Ureter (tissue), 1 donor: ENCODE data around the gene SLC2A1. TPM values are rescaled to one million over a fixed set of nuclear protein-coding genes. Genes with fewer than 3 reads are reported as not detected.
A peak's percentile ranks its signal among the peaks of the same experiment; 100 is the strongest.
"Not testable (repeated sequence)": the region's sequence is repeated elsewhere in the genome, so short reads cannot be mapped to it uniquely, and the experiment has no call there.

Source experiments
- DNase-seq: peaks from one replicate; pipeline ENCODE4 v3.0.0-alpha.2; 2020; ENCODE audit warnings: low spot score
- total RNA-seq: library from RNA; stranded (reverse); gene quantifications from one replicate; pipeline ENCODE4 v1.2.4, GENCODE V29; 2023
- donor health status: DM: yes; HTN: yes; CAD: no.

SLC2A1 gene
- total RNA-seq, 1 donor from 2014 or later, result 246 TPM

GRCh38 chr1:42929434-42930177, 29.1 kb downstream of the SLC2A1 start:
- no peak for DNase-seq

- DNase-seq, result no peak
Observed at GRCh38 chr1:42928859-42929258, 29.8 kb downstream of the SLC2A1 start.

GRCh38 chr1:42927920-42928505, 30.7 kb downstream of the SLC2A1 start:
- DNase-seq, result no peak

- DNase-seq, result no peak
Observed at GRCh38 chr1:42927274-42927841, 31.3 kb downstream of the SLC2A1 start.

DNA sequence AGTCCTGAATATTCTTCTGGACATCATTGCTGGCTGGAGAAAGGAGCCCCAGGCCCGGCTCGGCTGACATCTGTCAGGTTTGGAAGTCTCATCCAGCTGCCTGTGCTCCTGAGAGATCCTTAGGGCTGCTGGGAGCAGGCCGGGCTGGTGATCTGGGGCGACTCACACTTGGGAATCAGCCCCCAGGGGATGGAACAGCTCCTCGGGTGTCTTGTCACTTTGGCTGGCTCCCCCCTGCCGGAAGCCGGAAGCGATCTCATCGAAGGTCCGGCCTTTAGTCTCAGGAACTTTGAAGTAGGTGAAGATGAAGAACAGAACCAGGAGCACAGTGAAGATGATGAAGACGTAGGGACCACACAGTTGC, 31.8 kb downstream of the SLC2A1 start:
- no peak for DNase-seq

GRCh38 chr1:42926235-42926878, 32.3 kb downstream of the SLC2A1 start:
- no peak for DNase-seq

GRCh38 chr1:42924851-42925760, 33.6 kb downstream of the SLC2A1 start:
- DNase-seq, result no peak

GRCh38 chr1:42924082-42924850, 34.4 kb downstream of the SLC2A1 start:
- DNase-seq, result peak; percentile 97

GRCh38 chr1:42923367-42924081, 35.1 kb downstream of the SLC2A1 start:
- no peak for DNase-seq

- DNase-seq, result no peak
Observed at GRCh38 chr1:42922687-42923366, 35.8 kb downstream of the SLC2A1 start.

- DNase-seq, result no peak
Observed at GRCh38 chr1:42921769-42922168, 36.9 kb downstream of the SLC2A1 start.

- not testable (repeated sequence) for DNase-seq
Observed at GRCh38 chr1:42919651-42920050, 39.0 kb downstream of the SLC2A1 start.

- no peak for DNase-seq
Observed at GRCh38 chr1:42917241-42917495, 41.5 kb downstream of the SLC2A1 start.

- no peak for DNase-seq
Observed at GRCh38 chr1:42915456-42915855, 43.2 kb downstream of the SLC2A1 start.

DNA sequence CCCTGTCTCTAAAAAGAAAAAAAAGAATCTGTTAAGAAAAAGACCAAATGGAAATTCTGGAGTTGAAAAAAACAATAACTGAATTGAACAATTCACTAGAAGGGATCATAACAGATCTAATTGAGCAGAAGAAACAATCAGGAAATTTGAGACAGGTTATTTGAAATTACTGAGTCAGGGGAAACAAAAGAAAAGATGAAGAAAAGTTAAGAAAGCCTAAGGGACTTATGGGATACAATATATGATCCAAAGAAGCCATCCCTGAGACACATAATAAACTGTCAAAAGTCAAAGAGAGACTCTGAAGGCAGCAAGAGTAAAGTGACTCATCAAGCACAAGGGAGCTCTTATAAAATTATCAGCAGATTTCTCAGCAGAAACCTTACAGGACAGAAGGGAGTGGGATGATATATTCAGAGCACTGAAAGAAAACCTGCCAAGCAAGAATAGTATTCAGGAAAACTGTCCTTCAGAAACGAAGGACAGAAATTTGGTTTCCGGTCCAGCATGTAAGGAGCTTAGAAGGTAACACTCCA, 44.5 kb downstream of the SLC2A1 start:
- DNase-seq, result no peak

GRCh38 chr1:42913426-42914091, 45.1 kb downstream of the SLC2A1 start:
- DNase-seq, result peak; percentile 69

- DNase-seq, result no peak
Observed at GRCh38 chr1:42910985-42911384, 47.7 kb downstream of the SLC2A1 start.

DNA sequence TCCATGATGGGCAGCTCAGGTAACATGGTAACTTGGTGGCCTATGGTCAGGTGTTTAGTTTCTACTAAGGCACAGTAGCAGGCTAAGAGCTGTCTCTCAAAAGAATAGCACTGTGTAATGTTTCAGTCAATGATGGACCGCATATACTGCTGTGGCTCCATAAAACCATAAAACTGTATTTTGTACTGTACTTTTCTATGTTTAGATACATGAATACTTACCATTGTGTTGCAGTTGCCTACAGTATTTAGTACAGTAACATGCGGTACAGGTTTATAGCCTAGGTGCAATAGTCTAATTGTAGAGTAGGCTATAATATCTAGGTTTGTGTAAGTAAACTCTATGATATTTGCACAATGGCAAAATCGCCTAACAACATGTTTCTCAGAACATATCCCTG, 50.6 kb downstream of the SLC2A1 start:
- no peak for DNase-seq

- no peak for DNase-seq
Observed at GRCh38 chr1:42904434-42904833, 54.2 kb downstream of the SLC2A1 start.
